Epithelial cell of prostate (primary cell): ENCODE data around the gene TRDMT1.

Experiments
- DNase-seq: peaks from one replicate; pipeline ENCODE4 v3.0.0-alpha.2; 2011; ENCODE audit warnings: low read depth, low spot score
- H3K27ac ChIP-seq: fragments of 450-650 bp; 2 replicates; pipeline ENCODE4 v1.5.1; 2017; ENCODE audit warnings: mild to moderate bottlenecking

Gene TRDMT1

GRCh38 chr10:17213646-17214349 is 12.3 kb upstream of the TRDMT1 start:
- peak overlapping the region; percentile 85 for H3K27ac ChIP-seq
- DNase-seq, result no peak

- no peak for DNase-seq
- H3K27ac ChIP-seq, result no peak overlapping the region
Measured at GRCh38 chr10:17212802-17213221, 11.3 kb upstream of the TRDMT1 start.

GRCh38 chr10:17210361-17210760 is 8.9 kb upstream of the TRDMT1 start:
- H3K27ac ChIP-seq, result no peak overlapping the region

GRCh38 chr10:17209881-17210280 is 8.4 kb upstream of the TRDMT1 start:
- no peak for DNase-seq
- H3K27ac ChIP-seq, result no peak overlapping the region

More at GRCh38 chr10:17210361-17210760, 8.9 kb upstream of the TRDMT1 start:
- DNase-seq, result no peak

- no peak for DNase-seq
- no peak overlapping the region for H3K27ac ChIP-seq
Measured at GRCh38 chr10:17209302-17209701, 7.8 kb upstream of the TRDMT1 start.

- DNase-seq, result no peak
- H3K27ac ChIP-seq, result no peak overlapping the region
Measured at GRCh38 chr10:17208476-17208875, 7.0 kb upstream of the TRDMT1 start.

GRCh38 chr10:17206210-17206709 is 4.8 kb upstream of the TRDMT1 start:
- no peak for DNase-seq
- H3K27ac ChIP-seq, result peak overlapping the region; percentile 14

GRCh38 chr10:17203416-17203815 is 1.9 kb upstream of the TRDMT1 start:
- DNase-seq, result no peak
- H3K27ac ChIP-seq, result no peak overlapping the region

GRCh38 chr10:17202999-17203398 is 1.5 kb upstream of the TRDMT1 start:
- no peak for DNase-seq
- no peak overlapping the region for H3K27ac ChIP-seq

GRCh38 chr10:17202506-17202905 is 1.0 kb upstream of the TRDMT1 start:
- H3K27ac ChIP-seq, result no peak overlapping the region
- DNase-seq, result no peak

GRCh38 chr10:17201794-17202116 is 283 bp upstream of the TRDMT1 start:
- no peak for DNase-seq
- H3K27ac ChIP-seq, result peak overlapping the region; percentile 75

- no peak for DNase-seq
- H3K27ac ChIP-seq, result peak overlapping the region; percentile 75
Measured at GRCh38 chr10:17200001-17200911, 1.2 kb downstream of the TRDMT1 start.

GRCh38 chr10:17199351-17199804 is 2.1 kb downstream of the TRDMT1 start:
- DNase-seq, result no peak
- H3K27ac ChIP-seq, result no peak overlapping the region

- no peak for DNase-seq
- no peak overlapping the region for H3K27ac ChIP-seq
Measured at GRCh38 chr10:17196573-17196972, 4.9 kb downstream of the TRDMT1 start.

- no peak for DNase-seq
- no peak overlapping the region for H3K27ac ChIP-seq
Measured at GRCh38 chr10:17196045-17196444, 5.4 kb downstream of the TRDMT1 start.

GRCh38 chr10:17195083-17195482 is 6.4 kb downstream of the TRDMT1 start:
- H3K27ac ChIP-seq, result no peak overlapping the region

GRCh38 chr10:17190602-17191001 is 10.9 kb downstream of the TRDMT1 start:
- DNase-seq, result no peak
- H3K27ac ChIP-seq, result no peak overlapping the region

More at GRCh38 chr10:17195083-17195482, 6.4 kb downstream of the TRDMT1 start:
- no peak for DNase-seq

GRCh38 chr10:17188644-17189172 is 12.8 kb downstream of the TRDMT1 start:
- DNase-seq, result no peak
- H3K27ac ChIP-seq, result no peak overlapping the region

GRCh38 chr10:17185873-17186272 is 15.6 kb downstream of the TRDMT1 start:
- no peak for DNase-seq
- no peak overlapping the region for H3K27ac ChIP-seq

GRCh38 chr10:17183110-17183509 is 18.4 kb downstream of the TRDMT1 start:
- no peak overlapping the region for H3K27ac ChIP-seq
- DNase-seq, result no peak

GRCh38 chr10:17181751-17182150 is 19.7 kb downstream of the TRDMT1 start:
- DNase-seq, result no peak
- no peak overlapping the region for H3K27ac ChIP-seq
